RWPE1 (cell line): ENCODE results near the gene TUBB4B.
A peak's percentile ranks its signal among the peaks of the same experiment; 100 is the strongest.

Experiments used
- CTCF ChIA-PET: fragments of 350-600 bp; sonication (Branson Sonifier 250); formaldehyde crosslinking; extraction: SDS; loops from one replicate; lab custom pipeline; 2021; lab: Yijun Ruan, JAX
- POLR2A ChIA-PET: fragments of 400-600 bp; formaldehyde crosslinking; extraction: SDS; loops from one replicate; lab custom pipeline; 2020; ENCODE audit warnings: antibody characterized with exemption; ENCODE audit not compliant: low non-redundant PET; lab: Yijun Ruan, JAX
- DNase-seq: peaks from one replicate; pipeline ENCODE4 v3.0.0; 2012; ENCODE audit warnings: low spot score
- H3K27ac ChIP-seq: fragments of 450-650 bp; 2 replicates; pipeline ENCODE4 v1.5.1; 2017
- TF ChIP-seq, protein P1 (sequence below): fragments of 450-650 bp; conservative IDR thresholded peaks from 2 replicates; pipeline ENCODE4 v1.5.1; 2017; ENCODE audit warnings: low read depth, mild to moderate bottlenecking

The TUBB4B gene

DNA sequence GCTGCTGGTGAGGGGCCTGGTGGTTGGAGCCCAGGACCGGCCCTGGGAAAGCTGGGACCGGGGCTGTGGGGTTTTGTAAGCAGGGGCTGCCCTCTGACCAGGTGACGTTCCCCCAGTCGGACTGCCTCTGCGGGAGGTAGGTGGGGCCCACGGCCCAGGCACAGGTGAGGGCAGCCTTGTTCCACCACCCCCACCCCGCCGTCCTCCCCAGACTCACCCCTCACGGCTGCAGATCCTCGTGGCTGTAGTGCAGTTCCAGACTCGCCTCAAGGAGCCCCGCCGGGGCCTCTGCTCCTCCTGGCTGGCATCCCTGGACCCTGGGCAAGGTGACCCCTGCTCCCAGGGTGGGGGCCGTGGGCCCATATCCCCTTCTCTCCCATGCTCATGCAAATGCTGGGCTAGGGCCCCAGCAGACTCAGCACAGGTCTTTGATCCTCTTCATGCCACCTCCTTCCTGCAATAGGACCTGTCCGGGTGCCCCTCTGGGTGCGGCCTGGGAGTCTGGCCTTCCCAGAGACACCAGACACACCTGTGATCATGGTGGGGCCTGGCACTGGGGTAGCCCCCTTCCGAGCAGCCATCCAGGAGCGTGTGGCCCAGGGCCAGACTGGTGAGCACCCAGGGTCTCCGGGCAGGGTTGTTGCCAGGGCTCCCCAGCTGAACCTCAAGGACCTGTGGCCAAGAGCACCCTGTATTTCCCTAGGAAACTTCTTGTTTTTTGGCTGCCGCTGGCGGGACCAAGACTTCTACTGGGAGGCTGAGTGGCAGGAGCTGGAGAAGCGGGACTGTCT lies 25.7 kb upstream of the TUBB4B start:
- ChIA-PET POLR2A (interaction anchor here (0.6 to 1.3 kb wide), 2 partner anchors 21 to 27 kb away, joined by 3 to 4 read pairs; partner anchors contain the start of genes ANAPC2 and SSNA1), CTCF (interaction anchor here (0.6 to 3.0 kb wide), 8 partner anchors 12 to 219 kb away, joined by 3 to 13 read pairs (median 3); partner anchors contain the start of gene RNF224)
- peak overlapping the region; percentile 82 for H3K27ac ChIP-seq
- TF ChIP-seq, protein P1, sequence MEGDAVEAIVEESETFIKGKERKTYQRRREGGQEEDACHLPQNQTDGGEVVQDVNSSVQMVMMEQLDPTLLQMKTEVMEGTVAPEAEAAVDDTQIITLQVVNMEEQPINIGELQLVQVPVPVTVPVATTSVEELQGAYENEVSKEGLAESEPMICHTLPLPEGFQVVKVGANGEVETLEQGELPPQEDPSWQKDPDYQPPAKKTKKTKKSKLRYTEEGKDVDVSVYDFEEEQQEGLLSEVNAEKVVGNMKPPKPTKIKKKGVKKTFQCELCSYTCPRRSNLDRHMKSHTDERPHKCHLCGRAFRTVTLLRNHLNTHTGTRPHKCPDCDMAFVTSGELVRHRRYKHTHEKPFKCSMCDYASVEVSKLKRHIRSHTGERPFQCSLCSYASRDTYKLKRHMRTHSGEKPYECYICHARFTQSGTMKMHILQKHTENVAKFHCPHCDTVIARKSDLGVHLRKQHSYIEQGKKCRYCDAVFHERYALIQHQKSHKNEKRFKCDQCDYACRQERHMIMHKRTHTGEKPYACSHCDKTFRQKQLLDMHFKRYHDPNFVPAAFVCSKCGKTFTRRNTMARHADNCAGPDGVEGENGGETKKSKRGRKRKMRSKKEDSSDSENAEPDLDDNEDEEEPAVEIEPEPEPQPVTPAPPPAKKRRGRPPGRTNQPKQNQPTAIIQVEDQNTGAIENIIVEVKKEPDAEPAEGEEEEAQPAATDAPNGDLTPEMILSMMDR, result no peak
- no peak for DNase-seq

GRCh38 chr9:137216188-137216965 lies 24.7 kb upstream of the TUBB4B start:
- H3K27ac ChIP-seq, result peak overlapping the region; percentile 82
- ChIA-PET POLR2A (interaction anchor here (0.6 to 1.3 kb wide), 3 partner anchors 10 to 40 kb away, joined by 3 to 4 read pairs (median 3); partner anchors contain the start of genes ANAPC2 and SSNA1), CTCF (interaction anchor here (0.6 to 3.0 kb wide), 5 partner anchors 11 to 101 kb away, joined by 3 to 13 read pairs (median 4); partner anchors contain the start of gene RNF224)
- TF ChIP-seq, protein P1, result no peak
- DNase-seq, result no peak

DNA sequence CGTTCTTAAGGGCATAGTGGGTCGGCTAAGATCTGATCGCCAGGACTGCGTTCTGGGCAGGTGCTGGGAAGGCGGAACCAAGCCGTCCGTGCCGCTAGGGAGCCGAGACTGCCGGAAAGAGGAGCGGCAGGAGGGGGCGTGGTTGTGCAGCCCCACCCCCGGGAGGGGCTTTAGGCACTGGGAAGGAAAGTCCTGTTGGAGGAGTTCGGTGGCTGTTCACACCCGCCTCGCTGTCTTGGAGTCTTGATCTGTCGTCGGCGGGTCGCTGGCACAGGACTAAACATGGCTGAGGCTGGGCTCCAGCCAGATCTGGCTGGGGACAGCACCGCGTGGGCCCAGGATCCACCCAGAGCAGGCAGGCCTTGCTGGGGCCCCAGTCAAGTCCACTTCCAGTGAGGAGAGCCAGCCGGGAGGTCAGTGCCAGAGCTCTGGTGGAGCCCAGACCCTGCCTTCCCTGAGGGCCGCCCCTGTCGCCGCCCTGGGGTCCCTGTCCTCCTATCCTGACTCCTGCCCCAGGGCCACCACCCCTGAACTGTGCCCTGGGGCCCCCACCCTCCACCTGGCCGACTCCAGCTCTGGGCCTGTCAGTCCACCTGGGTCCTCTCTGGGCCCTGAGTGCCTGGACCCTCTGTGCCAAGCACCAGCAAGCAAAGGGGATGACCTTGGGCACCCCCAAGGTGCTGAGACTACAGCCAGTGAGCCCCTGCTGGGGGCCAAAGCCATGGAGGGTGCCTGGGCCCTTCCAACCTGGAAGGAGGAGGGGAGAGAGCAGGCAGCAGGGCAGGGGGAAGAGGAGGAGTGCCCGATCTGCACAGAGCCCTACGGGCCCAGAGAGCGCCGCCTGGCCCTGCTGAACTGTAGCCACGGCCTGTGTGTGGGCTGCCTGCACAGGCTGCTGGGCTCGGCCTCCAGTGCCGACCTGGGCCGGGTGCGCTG lies 23.5 kb upstream of the TUBB4B start:
- TF ChIP-seq, protein P1, result no peak
- ChIA-PET POLR2A (interaction anchor here (1.0 kb wide), 1 partner anchor 23 kb away, joined by 3 read pairs; no protein-coding TSS in a partner anchor), CTCF (interaction anchor here (0.6 to 3.0 kb wide), 6 partner anchors 9 to 103 kb away, joined by 3 to 13 read pairs (median 5); partner anchors contain the start of gene RNF224)
- H3K27ac ChIP-seq, result peak overlapping the region; percentile 82
- peak; percentile 96 for DNase-seq

- no peak for DNase-seq
- TF ChIP-seq, protein P1, result no peak
- ChIA-PET POLR2A (no interaction called here), CTCF (interaction anchor here (0.7 to 3.0 kb wide), 3 partner anchors 9 to 42 kb away, joined by 4 to 13 read pairs (median 6); partner anchors contain the start of gene RNF224)
- H3K27ac ChIP-seq, result peak overlapping the region; percentile 82
Observed at GRCh38 chr9:137218212-137218753, 22.8 kb upstream of the TUBB4B start.

DNA sequence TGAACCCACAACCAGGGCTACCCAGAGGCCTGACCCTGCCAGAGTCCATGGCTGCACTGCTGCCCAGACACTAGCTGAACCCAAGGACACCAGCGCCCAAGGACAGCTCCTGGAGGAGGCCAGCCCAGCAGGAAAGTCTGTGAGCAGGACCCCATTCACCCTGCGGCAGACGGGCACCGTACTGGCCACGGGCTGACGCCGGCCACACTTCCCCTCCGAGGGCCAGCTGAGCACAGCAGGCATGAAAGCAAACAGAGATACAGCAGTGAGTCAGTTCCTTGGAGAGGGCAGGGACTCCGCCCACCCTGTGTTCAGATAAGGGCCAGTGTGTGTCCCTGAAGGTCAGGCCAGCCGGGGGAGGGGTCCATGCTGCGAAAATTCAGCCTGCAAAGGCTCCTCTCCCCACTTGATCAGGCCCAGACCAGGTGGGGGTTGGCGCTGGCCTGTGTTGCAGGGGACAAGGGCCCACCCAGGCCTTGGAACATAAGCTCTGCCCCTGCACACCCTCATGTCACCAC lies 22.3 kb upstream of the TUBB4B start:
- CTCF ChIA-PET, result interaction anchor here (0.7 to 1.1 kb wide), 3 partner anchors 30 to 104 kb away, joined by 3 to 6 read pairs (median 6); partner anchors contain the start of gene SSNA1
- no peak for DNase-seq

More for the DNA sequence above, 22.3 kb upstream of the TUBB4B start:
- TF ChIP-seq, protein P1, result no peak
- H3K27ac ChIP-seq, result peak overlapping the region; percentile 82
- POLR2A ChIA-PET, result no interaction called here
